ENCODE data around the gene IGF2BP1. TPM values are rescaled to one million over a fixed set of nuclear protein-coding genes. Genes with fewer than 3 reads are reported as not detected.
"Not testable (repeated sequence)": the region's sequence is repeated elsewhere in the genome, so short reads cannot be mapped to it uniquely, and the experiment has no call there.

The IGF2BP1 gene
- total RNA-seq, 1 donor, result 2.6 TPM

- DNase-seq (ENCODE audit: low read depth), result peak; percentile 46
- H3K4me3 ChIP-seq (ENCODE audit: low read depth, low read length), result no peak overlapping the region
- TF ChIP-seq, protein P1, sequence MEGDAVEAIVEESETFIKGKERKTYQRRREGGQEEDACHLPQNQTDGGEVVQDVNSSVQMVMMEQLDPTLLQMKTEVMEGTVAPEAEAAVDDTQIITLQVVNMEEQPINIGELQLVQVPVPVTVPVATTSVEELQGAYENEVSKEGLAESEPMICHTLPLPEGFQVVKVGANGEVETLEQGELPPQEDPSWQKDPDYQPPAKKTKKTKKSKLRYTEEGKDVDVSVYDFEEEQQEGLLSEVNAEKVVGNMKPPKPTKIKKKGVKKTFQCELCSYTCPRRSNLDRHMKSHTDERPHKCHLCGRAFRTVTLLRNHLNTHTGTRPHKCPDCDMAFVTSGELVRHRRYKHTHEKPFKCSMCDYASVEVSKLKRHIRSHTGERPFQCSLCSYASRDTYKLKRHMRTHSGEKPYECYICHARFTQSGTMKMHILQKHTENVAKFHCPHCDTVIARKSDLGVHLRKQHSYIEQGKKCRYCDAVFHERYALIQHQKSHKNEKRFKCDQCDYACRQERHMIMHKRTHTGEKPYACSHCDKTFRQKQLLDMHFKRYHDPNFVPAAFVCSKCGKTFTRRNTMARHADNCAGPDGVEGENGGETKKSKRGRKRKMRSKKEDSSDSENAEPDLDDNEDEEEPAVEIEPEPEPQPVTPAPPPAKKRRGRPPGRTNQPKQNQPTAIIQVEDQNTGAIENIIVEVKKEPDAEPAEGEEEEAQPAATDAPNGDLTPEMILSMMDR (IDR thresholded peaks at IDR 0.05; ENCODE audit: insufficient read depth, low read depth, low read length), result no peak
Measured at GRCh38 chr17:49100601-49101000, 103.4 kb downstream of the IGF2BP1 start.

GRCh38 chr17:49101054-49101534 is 103.9 kb downstream of the IGF2BP1 start:
- peak; percentile 96 for DNase-seq (ENCODE audit: low read depth)
- TF ChIP-seq, protein P1 (IDR thresholded peaks at IDR 0.05; ENCODE audit: insufficient read depth, low read depth, low read length), result no peak
- no peak overlapping the region for H3K4me3 ChIP-seq (ENCODE audit: low read depth, low read length)

DNA sequence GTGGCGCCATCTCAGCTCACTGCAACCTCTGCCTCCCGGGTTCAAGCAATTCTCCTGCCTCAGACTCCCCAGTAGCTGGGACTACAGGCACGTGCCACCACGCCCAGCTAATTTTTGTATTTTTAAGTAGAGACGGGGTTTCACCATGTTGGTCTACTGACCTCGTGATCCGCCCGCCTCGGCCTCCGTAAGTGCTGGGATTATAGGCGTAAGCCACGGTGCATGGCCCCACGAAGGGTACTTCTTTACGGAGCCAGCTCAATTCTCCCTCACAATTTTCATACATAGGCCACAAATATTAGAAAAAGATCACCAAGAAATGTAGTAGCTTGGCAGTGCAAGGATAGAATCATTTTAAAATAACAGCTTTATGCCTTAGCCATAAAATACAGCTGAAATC is 106.2 kb downstream of the IGF2BP1 start:
- not testable (repeated sequence) for DNase-seq (ENCODE audit: low read depth)

DNA sequence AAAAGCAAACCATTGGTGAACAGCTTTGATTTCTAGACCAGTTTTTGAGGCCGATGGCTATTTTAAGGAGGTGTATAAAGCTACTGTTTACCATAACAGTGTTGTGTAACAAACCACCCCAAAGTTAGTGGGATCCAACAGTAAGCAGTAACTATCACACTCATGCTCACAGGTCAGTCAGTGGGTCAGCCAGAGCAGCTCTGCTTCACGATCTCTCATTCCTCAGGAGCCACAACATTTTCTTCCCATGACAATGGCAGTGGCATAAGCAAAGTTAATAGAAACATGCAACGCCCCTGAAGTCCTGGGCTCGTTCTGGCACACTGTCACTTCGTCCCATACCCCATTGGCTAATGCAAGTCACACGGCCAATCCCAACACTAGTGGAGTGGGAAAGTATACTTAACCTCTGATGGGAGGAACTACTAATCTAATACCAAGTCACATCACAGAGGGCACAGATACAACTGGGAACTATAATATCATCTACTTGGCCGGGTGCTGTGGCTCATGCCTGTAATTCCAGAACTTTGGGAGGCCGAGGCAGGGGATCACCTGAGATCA is 107.4 kb downstream of the IGF2BP1 start:
- peak; percentile 75 for DNase-seq (ENCODE audit: low read depth)
- no peak overlapping the region for H3K4me3 ChIP-seq (ENCODE audit: low read depth, low read length)

More for the DNA sequence above, 106.2 kb downstream of the IGF2BP1 start:
- H3K4me3 ChIP-seq (ENCODE audit: low read depth, low read length), result not testable (repeated sequence)

More for the DNA sequence above, 107.4 kb downstream of the IGF2BP1 start:
- TF ChIP-seq, protein P1 (IDR thresholded peaks at IDR 0.05; ENCODE audit: insufficient read depth, low read depth, low read length), result no peak

Small RNA genes within 50 kb of the gene (small RNA-seq; reads per million reads assigned to genes)
- gene RF00017 (not detected), gene RF01210 (not detected), gene RNU1-42P (1.9 reads per million, percentile 48 among the genes with 10 or more reads in this experiment), gene RNU6-826P (0.28 reads per million)

Other genes starting within 250 kb of the IGF2BP1 start
- gene TTLL6, start 180.2 kb upstream of the IGF2BP1 start, total RNA-seq, result under 0.01 TPM in 2 replicates
- 93.7 and 98.9 TPM in 2 replicates for gene CALCOCO2, start 166.3 kb upstream of the IGF2BP1 start, total RNA-seq
- gene ATP5MC1, start 104.6 kb upstream of the IGF2BP1 start, total RNA-seq, result 28.7 and 62.2 TPM in 2 replicates
- gene UBE2Z, start 89.0 kb upstream of the IGF2BP1 start, total RNA-seq, result 104 and 120 TPM in 2 replicates
- 61.3 and 87.0 TPM in 2 replicates for gene SNF8, start 52.5 kb upstream of the IGF2BP1 start, total RNA-seq
- gene GIP, start 28.8 kb upstream of the IGF2BP1 start, total RNA-seq, result not detected in 2 replicates
- gene B4GALNT2, start 135.4 kb downstream of the IGF2BP1 start, total RNA-seq, result under 0.01 TPM in 2 replicates
- 0.32 TPM in 1 of 2 replicates, not detected in the other for gene GNGT2, start 213.2 kb downstream of the IGF2BP1 start, total RNA-seq
- 0.64 and 1.7 TPM in 2 replicates for gene ABI3, start 213.3 kb downstream of the IGF2BP1 start, total RNA-seq
- gene PHOSPHO1, start 233.4 kb downstream of the IGF2BP1 start, total RNA-seq, result under 0.01 and 0.32 TPM in 2 replicates